ENCODE measurements around the gene LHFPL5. TPM values are rescaled to one million over a fixed set of nuclear protein-coding genes. Genes with fewer than 3 reads are reported as not detected.

The LHFPL5 gene
- total RNA-seq, 1 experiment from 2014 or later = 0.71 TPM

DNA sequence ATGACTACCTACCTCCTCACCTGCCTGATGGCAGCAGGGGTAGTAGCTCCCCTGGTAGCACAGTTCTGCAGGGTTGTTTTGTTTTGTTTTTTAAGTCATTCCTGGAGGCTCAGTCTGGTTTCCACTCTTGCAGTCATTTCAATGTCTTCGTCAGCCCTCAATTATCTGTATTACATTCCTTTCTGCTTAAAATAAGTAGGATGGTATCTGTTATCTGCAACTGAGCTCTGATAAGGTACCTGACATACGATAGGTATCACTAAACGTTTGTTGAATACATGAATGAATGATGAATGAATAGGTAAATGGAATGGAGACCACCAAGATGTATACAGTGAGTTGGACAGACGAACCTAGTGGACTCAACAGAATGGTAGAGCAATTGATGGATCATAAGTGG is 35.9 kb upstream of the LHFPL5 start:
- H3K4me3 ChIP-seq (replicated peaks in 1 of 2; ENCODE audit: low read depth in 1 of 2, low read length in 2 of 2) = no peak overlapping the region
- intact Hi-C loops (cut with micrococcal nuclease) = no loop called here

GRCh38 chr6:35771343-35771627 is 33.9 kb upstream of the LHFPL5 start:
- CTCF ChIA-PET = no interaction called here
- H3K9me2 ChIP-seq (ENCODE audit: insufficient read depth) = no peaks in the 10 kb centered on the region
- ATAC-seq (no peak), DNase-seq (ENCODE audit: low read depth, low spot score) (no peak)
- H3K27ac ChIP-seq (ENCODE audit: low read depth, low read length) = no peak overlapping the region
- H3K9ac ChIP-seq (ENCODE audit: low read length) = no peak overlapping the region
- TF ChIP-seq POLR2AphosphoS5 (IDR thresholded peaks at IDR 0.05; ENCODE audit: low read depth, low read length) = no peak
- TF ChIP-seq ZFX (IDR thresholded peaks at IDR 0.05) = no peak
- TF ChIP-seq, protein P1, sequence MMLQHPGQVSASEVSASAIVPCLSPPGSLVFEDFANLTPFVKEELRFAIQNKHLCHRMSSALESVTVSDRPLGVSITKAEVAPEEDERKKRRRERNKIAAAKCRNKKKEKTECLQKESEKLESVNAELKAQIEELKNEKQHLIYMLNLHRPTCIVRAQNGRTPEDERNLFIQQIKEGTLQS (IDR thresholded peaks at IDR 0.05) = no peak
- no peak for TF ChIP-seq EZH2phosphoT487 (IDR thresholded peaks at IDR 0.05; ENCODE audit: borderline replicate concordance)
- no peak for TF ChIP-seq CBX3 (IDR thresholded peaks at IDR 0.05; ENCODE audit: low read depth)
- no peak for TF ChIP-seq RAD21 (IDR thresholded peaks at IDR 0.05; ENCODE audit: low read depth)
- TF ChIP-seq TCF7L2 (IDR thresholded peaks at IDR 0.05; ENCODE audit: borderline replicate concordance, extremely low read depth, insufficient read depth, insufficient read length) = no peak
- no peak for TF ChIP-seq YY1 (IDR thresholded peaks at IDR 0.05; ENCODE audit: extremely low read depth, insufficient replicate concordance, low read depth, low read length)
- TF ChIP-seq MAX (IDR thresholded peaks at IDR 0.05) = no peak
- no peak for TF ChIP-seq POLR2A (IDR thresholded peaks at IDR 0.05; ENCODE audit: borderline replicate concordance, extremely low read depth, insufficient read depth, insufficient read length)
- TF ChIP-seq CTCF (IDR thresholded peaks at IDR 0.05 in 2 of 3, conservative IDR thresholded peaks at IDR 0.05 in 1 of 3; ENCODE audit: borderline replicate concordance in 1 of 3, insufficient read depth in 1 of 3, low read depth in 2 of 3, low read length in 2 of 3) = no peak
- TF ChIP-seq REST (IDR thresholded peaks at IDR 0.05; ENCODE audit: low read depth) = no peak
- TF ChIP-seq CEBPB (IDR thresholded peaks at IDR 0.05; ENCODE audit: low read depth) = no peak
- no peak for TF ChIP-seq JUND (IDR thresholded peaks at IDR 0.05)
- TF ChIP-seq EGR1 (IDR thresholded peaks at IDR 0.05; ENCODE audit: low read depth) = no peak
- no peak for TF ChIP-seq ELF1 (IDR thresholded peaks at IDR 0.05; ENCODE audit: borderline replicate concordance, low read depth)
- H3K27me3 ChIP-seq (ENCODE audit: insufficient read depth, low read length) = no peaks in the 10 kb centered on the region
- H3K4me2 ChIP-seq (ENCODE audit: low read length) = no peak overlapping the region
- H3K36me3 ChIP-seq (ENCODE audit: control insufficient read depth in 1 of 2, insufficient read depth in 2 of 2, low read length in 2 of 2) = no peaks in the 10 kb centered on the region
- intact Hi-C loops (cut with micrococcal nuclease) = no loop called here
- BruUV-seq (replicated peaks) = no TSS peak
- H3K4me1 ChIP-seq (ENCODE audit: control insufficient read depth in 1 of 2, insufficient read depth in 2 of 2, low read length in 2 of 2) = peaks cover 5 to 8% of the 10 kb centered on the region in 2 experiments; a peak in 3 of 4 replicates
- H4K20me1 ChIP-seq (ENCODE audit: insufficient read depth) = no peaks in the 10 kb centered on the region
- no peak overlapping the region for H2AFZ ChIP-seq (ENCODE audit: low read depth, low read length, poor library complexity, severe bottlenecking)
- RAD21 ChIA-PET (ENCODE audit: low non-redundant PET in 1 of 2, low total read pairs in 2 of 2, uncharacterized antibody in 2 of 2, unreplicated experiment in 2 of 2) = no interaction called here
- H3K4me3 ChIP-seq (replicated peaks in 1 of 2; ENCODE audit: low read depth in 1 of 2, low read length in 2 of 2) = no peak overlapping the region
- no peaks in the 10 kb centered on the region for H3K79me2 ChIP-seq (ENCODE audit: insufficient read depth, low read length)
- POLR2A ChIA-PET = no interaction called here
- no peaks in the 10 kb centered on the region for H3K9me3 ChIP-seq (ENCODE audit: control insufficient read depth in 1 of 2, insufficient read depth in 1 of 2, low read depth in 1 of 2, low read length in 2 of 2)

More for the DNA sequence above, 35.9 kb upstream of the LHFPL5 start:
- Histone ChIP-seq H3K27ac (ENCODE audit: low read depth, low read length) (no peak overlapping the region), H3K36me3 (ENCODE audit: control insufficient read depth in 1 of 2, insufficient read depth in 2 of 2, low read length in 2 of 2) (no peaks in the 10 kb centered on the region), H2AFZ (ENCODE audit: low read depth, low read length, poor library complexity, severe bottlenecking) (no peak overlapping the region), H4K20me1 (ENCODE audit: insufficient read depth) (no peaks in the 10 kb centered on the region), H3K27me3 (ENCODE audit: insufficient read depth, low read length) (no peaks in the 10 kb centered on the region), H3K9me2 (ENCODE audit: insufficient read depth) (no peaks in the 10 kb centered on the region), H3K9me3 (ENCODE audit: control insufficient read depth in 1 of 2, insufficient read depth in 1 of 2, low read depth in 1 of 2, low read length in 2 of 2) (no peaks in the 10 kb centered on the region), H3K4me1 (ENCODE audit: control insufficient read depth in 1 of 2, insufficient read depth in 2 of 2, low read length in 2 of 2) (peaks cover 0 to 5% of the 10 kb centered on the region in 2 experiments; a peak in 1 of 4 replicates), H3K4me2 (ENCODE audit: low read length) (no peak overlapping the region), H3K9ac (ENCODE audit: low read length) (no peak overlapping the region), H3K79me2 (ENCODE audit: insufficient read depth, low read length) (no peaks in the 10 kb centered on the region)
- POLR2A ChIA-PET = interaction anchor here (1.1 kb wide), 1 partner anchor 12 kb away, joined by 3 read pairs; no protein-coding TSS in a partner anchor
- CTCF ChIA-PET = interaction anchor here (1.8 kb wide), 1 partner anchor 12 kb away, joined by 7 read pairs; no protein-coding TSS in a partner anchor
- BruUV-seq (replicated peaks) = no TSS peak
- RAD21 ChIA-PET (ENCODE audit: low non-redundant PET in 1 of 2, low total read pairs in 2 of 2, uncharacterized antibody in 2 of 2, unreplicated experiment in 2 of 2) = no interaction called here
- no peak for DNase-seq (ENCODE audit: low read depth, low spot score)
- TF ChIP-seq JUND (IDR thresholded peaks at IDR 0.05) = no peak
- TF ChIP-seq YY1 (IDR thresholded peaks at IDR 0.05; ENCODE audit: extremely low read depth, insufficient replicate concordance, low read depth, low read length) = no peak
- ATAC-seq = no peak
